ENCODE results near the gene PARG. TPM values are rescaled to one million over a fixed set of nuclear protein-coding genes. Genes with fewer than 3 reads are reported as not detected.

The PARG gene
- total RNA-seq, 1 donor from 2014 or later = 24.2 TPM

- Mint-ChIP-seq H3K27me3 (ENCODE audit: low read depth) (peaks cover 28% of the 10 kb centered on the region), H3K4me3 (ENCODE audit: unreplicated experiment) (no peak overlapping the region), H3K9me3 (ENCODE audit: low read depth) (peaks cover 8% of the 10 kb centered on the region), H3K36me3 (ENCODE audit: low read depth) (no peaks in the 10 kb centered on the region), H3K4me1 (ENCODE audit: low read depth) (no peaks in the 10 kb centered on the region), H3K27ac (ENCODE audit: unreplicated experiment) (no peak overlapping the region)
- no peak for DNase-seq (ENCODE audit: low spot score)
- no peak for TF ChIP-seq CTCF (IDR thresholded peaks at IDR 0.05)
These were observed 173.1 kb downstream of the PARG start for GRCh38 chr10:49768731-49769130.

GRCh38 chr10:49768329-49768728, 173.5 kb downstream of the PARG start:
- peaks cover 32% of the 10 kb centered on the region for H3K27me3 Mint-ChIP-seq (ENCODE audit: low read depth)
- no peaks in the 10 kb centered on the region for H3K4me1 Mint-ChIP-seq (ENCODE audit: low read depth)
- no peak overlapping the region for H3K27ac Mint-ChIP-seq (ENCODE audit: unreplicated experiment)
- TF ChIP-seq CTCF (IDR thresholded peaks at IDR 0.05) = no peak
- peaks cover 8% of the 10 kb centered on the region for H3K9me3 Mint-ChIP-seq (ENCODE audit: low read depth)
- no peak for DNase-seq (ENCODE audit: low spot score)
- no peak overlapping the region for H3K4me3 Mint-ChIP-seq (ENCODE audit: unreplicated experiment)
- no peaks in the 10 kb centered on the region for H3K36me3 Mint-ChIP-seq (ENCODE audit: low read depth)

Other genes starting within 250 kb of the PARG start
- gene OGDHL, start 179.7 kb downstream of the PARG start, total RNA-seq = 0.36 to 0.45 TPM (median 0.44 TPM) in 3 replicates
- 13.1 to 17.6 TPM (median 16.8 TPM) in 3 replicates for gene TIMM23B, start within 50 bp of the PARG start, total RNA-seq
- 8.8 to 17.5 TPM (median 9.1 TPM) in 3 replicates for gene AGAP6, start 46.4 kb upstream of the PARG start, total RNA-seq
- gene WASHC2A, start 125.9 kb upstream of the PARG start, total RNA-seq = 48.9 to 56.3 TPM (median 53.6 TPM) in 3 replicates

All from chondrocyte (in vitro differentiated cells).